Activated naive CD8-positive, alpha-beta T cell treated with anti-CD3 and anti-CD28 coated beads, Interleukin-2, amount 10 ng/mL, durations not matched to agents 7 days and 5 days (primary cell): ENCODE measurements around the gene EPN2. TPM values are rescaled to one million over a fixed set of nuclear protein-coding genes. Genes with fewer than 3 reads are reported as not detected.

Source experiments
- ATAC-seq: fragments of 150-1000 bp; cut with Tn5 transposase; one replicate; pipeline ENCODE4 v1.10.0; 2021; ENCODE audit warnings: low read depth, moderate library complexity
- POLR2A ChIA-PET: fragments of 350-600 bp; sonication (Branson Sonifier 250); formaldehyde crosslinking; loops from one replicate; lab custom pipeline; 2021; ENCODE audit warnings: antibody characterized with exemption; lab: Charles Lee
- DNase-seq: peaks from one replicate; pipeline ENCODE4 v3.0.0; 2021
- H3K27ac Mint-ChIP-seq: one replicate; pipeline ENCODE4 v1.8.0; 2022; ENCODE audit warnings: mild to moderate bottlenecking, mixed read lengths
- H3K27me3 Mint-ChIP-seq: one replicate; pipeline ENCODE4 v1.8.0; 2022; ENCODE audit warnings: mild to moderate bottlenecking, moderate library complexity, mixed read lengths
- H3K36me3 Mint-ChIP-seq: one replicate; pipeline ENCODE4 v1.8.0; 2021; ENCODE audit warnings: mild to moderate bottlenecking, mixed read lengths
- H3K4me1 Mint-ChIP-seq: one replicate; pipeline ENCODE4 v1.8.0; 2021; ENCODE audit warnings: mixed read lengths
- H3K4me3 Mint-ChIP-seq: one replicate; pipeline ENCODE4 v1.8.0; 2022; ENCODE audit warnings: mild to moderate bottlenecking, moderate library complexity, mixed read lengths
- H3K9me3 Mint-ChIP-seq: one replicate; pipeline ENCODE4 v1.8.0; 2021; ENCODE audit warnings: mixed read lengths
- total RNA-seq, 2 experiments: library from RNA; stranded (reverse); gene quantifications; one replicate each; pipeline ENCODE4 v1.2.3, GENCODE V29; 2021

EPN2 gene
- total RNA-seq, 2 experiments from 2014 or later: 7.1 to 7.5 TPM

DNA sequence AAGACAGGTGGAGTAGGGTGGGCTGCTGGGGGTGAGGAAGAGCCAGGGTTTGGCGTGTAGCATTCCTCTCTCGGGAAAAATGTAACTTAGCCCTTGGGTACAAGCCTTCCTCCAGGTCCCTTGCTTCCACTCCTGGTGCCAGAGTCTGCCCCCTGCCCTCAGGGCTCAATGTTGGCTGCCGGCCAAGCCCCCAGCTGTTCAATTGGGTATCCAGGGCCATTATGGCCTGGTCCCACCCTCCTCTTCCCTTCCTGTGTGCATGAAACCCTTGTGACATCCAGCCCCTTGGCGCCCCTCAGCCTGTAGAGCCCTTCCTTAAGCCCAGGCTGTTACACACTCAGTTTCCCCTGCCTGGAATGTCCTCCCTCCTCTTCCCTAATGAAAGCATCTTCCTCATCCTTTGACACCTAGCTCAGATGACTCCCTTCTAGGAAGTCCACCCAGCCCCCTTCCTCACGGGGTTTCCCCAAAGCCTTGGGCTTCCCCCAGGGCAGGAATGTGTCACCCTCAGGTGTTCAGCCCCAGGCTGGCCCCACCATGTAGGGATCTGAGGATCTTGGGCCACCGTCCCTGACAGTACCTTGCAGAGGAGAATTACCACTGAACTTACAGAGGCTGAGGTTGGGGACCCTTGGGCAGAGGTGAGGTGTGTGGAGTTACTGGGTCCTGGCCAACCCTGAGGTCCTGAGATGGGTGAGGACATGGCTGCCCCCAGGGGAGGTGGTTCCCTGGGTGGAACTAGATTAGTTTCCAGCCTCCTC lies 95.4 kb downstream of the EPN2 start:
- no peaks in the 10 kb centered on the region for H3K9me3 Mint-ChIP-seq
- ATAC-seq (no peak), DNase-seq (no peak)
- peaks cover 7% of the 10 kb centered on the region for H3K27me3 Mint-ChIP-seq
- H3K27ac Mint-ChIP-seq: no peak overlapping the region
- H3K4me3 Mint-ChIP-seq: no peak overlapping the region
- POLR2A ChIA-PET: no interaction called here
- no peaks in the 10 kb centered on the region for H3K4me1 Mint-ChIP-seq
- H3K36me3 Mint-ChIP-seq: no peaks in the 10 kb centered on the region

DNA sequence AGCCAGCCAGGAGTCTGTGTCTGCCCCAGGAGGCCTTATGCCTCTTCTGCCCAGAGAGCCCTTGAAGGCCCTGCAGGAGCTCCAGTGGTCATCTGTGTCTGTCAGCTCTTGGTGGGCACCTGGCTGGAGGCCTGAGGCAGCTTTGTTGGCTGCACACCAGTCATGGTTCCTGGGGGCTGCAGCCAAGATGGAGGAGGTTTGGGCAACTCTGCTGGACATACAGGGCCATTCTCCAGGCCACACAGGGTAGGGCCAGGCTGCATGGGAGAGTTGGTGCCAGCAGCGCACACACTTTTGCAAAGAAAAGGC lies 95.9 kb downstream of the EPN2 start:
- no peak overlapping the region for H3K4me3 Mint-ChIP-seq
- no peaks in the 10 kb centered on the region for H3K36me3 Mint-ChIP-seq
- H3K27me3 Mint-ChIP-seq: peaks cover 7% of the 10 kb centered on the region
- no peak overlapping the region for H3K27ac Mint-ChIP-seq
- ATAC-seq (no peak), DNase-seq (no peak)
- POLR2A ChIA-PET: interaction anchor here (0.6 kb wide), 1 partner anchor 378 kb away, joined by 3 read pairs; no protein-coding TSS in a partner anchor
- H3K4me1 Mint-ChIP-seq: no peaks in the 10 kb centered on the region
- no peaks in the 10 kb centered on the region for H3K9me3 Mint-ChIP-seq

DNA sequence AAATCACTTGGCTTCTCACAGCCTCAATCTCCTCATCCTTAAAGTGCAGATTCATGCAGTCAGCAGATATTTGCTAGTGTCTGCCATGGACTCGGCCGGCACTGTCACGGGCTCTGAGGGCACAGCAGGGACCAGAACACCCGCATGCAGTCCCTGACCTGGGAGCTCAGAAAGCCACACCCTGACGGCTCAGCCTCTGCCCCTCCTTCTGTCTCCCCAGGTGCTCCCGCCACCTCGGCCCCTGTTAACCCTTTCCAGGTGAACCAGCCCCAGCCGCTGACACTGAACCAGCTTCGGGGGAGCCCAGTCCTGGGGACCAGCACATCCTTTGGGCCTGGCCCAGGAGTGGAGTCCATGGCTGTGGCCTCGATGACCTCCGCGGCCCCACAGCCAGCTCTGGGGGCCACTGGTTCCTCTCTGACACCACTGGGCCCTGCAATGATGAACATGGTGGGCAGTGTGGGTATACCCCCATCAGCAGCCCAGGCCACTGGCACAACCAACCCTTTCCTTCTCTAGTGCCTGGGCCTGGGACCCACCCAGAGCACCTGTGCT lies 96.6 kb downstream of the EPN2 start:
- no peak for DNase-seq
- ATAC-seq: no peak
- POLR2A ChIA-PET: interaction anchor here (0.6 kb wide), 1 partner anchor 377 kb away, joined by 3 read pairs; no protein-coding TSS in a partner anchor
- Mint-ChIP-seq H3K9me3 (no peaks in the 10 kb centered on the region), H3K36me3 (no peaks in the 10 kb centered on the region), H3K4me3 (no peak overlapping the region), H3K4me1 (no peaks in the 10 kb centered on the region), H3K27ac (no peak overlapping the region), H3K27me3 (peaks cover 10% of the 10 kb centered on the region)

DNA sequence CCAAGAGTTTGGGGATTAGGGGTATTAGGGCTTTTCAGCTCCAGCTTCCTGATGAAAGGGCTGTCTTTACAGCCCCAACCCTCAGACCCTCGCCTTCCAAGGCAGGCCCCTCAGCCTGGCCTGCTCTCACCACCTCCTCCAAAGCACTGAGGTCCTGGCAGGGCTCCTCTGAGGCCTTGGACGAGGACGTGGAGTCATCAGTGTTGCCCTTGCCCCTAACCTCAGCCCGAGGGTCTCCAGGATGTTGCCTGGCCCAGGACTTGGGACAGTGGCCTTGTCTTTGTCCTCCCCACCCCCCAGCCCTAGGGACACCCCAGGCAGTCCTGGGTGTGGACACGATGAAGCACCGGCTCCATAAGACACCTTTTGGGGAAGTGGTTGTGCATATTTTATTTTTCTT lies 97.2 kb downstream of the EPN2 start:
- ATAC-seq (no peak), DNase-seq (no peak)
- H3K27ac Mint-ChIP-seq: no peak overlapping the region
- no peaks in the 10 kb centered on the region for H3K36me3 Mint-ChIP-seq
- peaks cover 15% of the 10 kb centered on the region for H3K27me3 Mint-ChIP-seq
- H3K4me1 Mint-ChIP-seq: no peaks in the 10 kb centered on the region
- POLR2A ChIA-PET: no interaction called here
- H3K4me3 Mint-ChIP-seq: no peak overlapping the region
- H3K9me3 Mint-ChIP-seq: no peaks in the 10 kb centered on the region

DNA sequence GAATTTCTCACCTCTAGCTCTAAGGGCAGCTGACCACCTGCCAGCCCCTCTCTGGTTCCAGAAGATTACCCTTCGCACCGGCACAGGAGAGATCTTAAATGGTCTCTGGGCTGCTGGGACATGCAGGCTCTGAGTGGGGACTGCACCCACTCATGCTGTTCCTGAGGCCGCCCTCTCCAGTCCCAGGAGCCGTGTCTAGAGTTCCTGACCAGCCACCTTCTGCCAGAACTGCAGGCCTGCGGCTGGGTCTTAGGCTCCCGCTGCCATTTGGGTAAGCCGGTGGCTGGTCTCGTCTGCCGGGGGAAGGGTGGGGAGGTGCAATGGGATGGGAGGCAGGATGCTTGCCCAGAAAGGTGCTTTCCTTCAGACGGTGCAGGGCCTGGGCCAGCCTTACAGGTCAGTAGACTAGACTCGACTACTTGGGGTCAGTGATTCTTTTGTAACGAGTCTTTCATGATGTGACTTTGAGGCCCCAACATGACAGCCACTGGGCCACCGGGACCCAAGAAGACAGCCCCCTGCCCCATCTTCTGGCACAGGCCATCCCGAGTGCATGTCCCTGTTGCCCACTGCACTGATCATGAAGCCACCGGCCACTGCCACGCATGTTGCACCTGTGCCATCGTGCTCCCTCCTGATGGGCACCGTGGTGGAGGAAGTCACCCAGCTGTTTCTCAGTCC lies 98.9 kb downstream of the EPN2 start:
- Mint-ChIP-seq H3K4me3 (no peak overlapping the region), H3K4me1 (no peaks in the 10 kb centered on the region), H3K9me3 (no peaks in the 10 kb centered on the region), H3K27me3 (peaks cover 19% of the 10 kb centered on the region), H3K36me3 (no peaks in the 10 kb centered on the region), H3K27ac (no peak overlapping the region)
- DNase-seq (no peak), ATAC-seq (no peak)
- POLR2A ChIA-PET: no interaction called here

DNA sequence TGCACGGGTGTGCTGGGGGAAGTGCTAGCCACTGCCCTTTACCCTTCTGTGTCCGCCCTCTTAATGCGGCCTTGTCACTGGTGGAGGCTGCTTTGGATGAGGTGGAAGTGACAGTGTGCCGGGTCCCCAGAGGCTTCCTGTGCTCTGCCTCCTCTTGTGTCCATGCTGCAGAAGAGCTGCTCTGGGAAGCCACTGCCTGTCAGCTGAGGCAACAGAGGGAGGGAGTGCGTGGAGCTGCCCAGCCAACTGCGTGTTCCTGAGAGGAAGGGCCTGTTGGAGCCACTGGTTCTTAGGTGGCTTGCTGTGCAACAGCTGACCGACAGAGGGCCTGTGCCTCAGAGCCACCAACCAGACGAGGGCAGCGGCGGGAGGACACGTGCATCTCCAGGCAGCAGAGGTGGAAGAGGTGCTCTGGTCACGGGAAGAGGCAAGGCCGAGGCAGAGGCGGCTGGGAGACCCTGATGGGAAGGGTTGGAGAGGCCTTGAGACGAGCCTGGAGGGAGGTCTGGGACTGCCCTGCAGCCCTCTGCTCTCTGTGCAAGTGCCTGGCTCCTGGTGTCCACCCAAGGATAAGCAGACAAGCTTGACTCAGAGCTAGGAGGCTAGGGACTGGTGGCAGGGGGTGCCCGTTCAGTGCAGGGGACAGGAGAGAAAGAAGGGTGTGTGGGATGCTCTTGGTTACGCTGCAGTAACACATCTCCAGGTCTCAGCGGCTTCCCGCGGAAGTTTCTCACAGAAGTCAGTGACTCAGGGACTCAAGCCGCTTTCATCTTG lies 100.0 kb downstream of the EPN2 start:
- no peaks in the 10 kb centered on the region for H3K9me3 Mint-ChIP-seq
- no peaks in the 10 kb centered on the region for H3K4me1 Mint-ChIP-seq
- DNase-seq (no peak), ATAC-seq (no peak)
- peaks cover 23% of the 10 kb centered on the region for H3K27me3 Mint-ChIP-seq
- H3K36me3 Mint-ChIP-seq: no peaks in the 10 kb centered on the region
- peak overlapping the region; percentile 67 for H3K27ac Mint-ChIP-seq
- POLR2A ChIA-PET: no interaction called here
- no peak overlapping the region for H3K4me3 Mint-ChIP-seq

DNA sequence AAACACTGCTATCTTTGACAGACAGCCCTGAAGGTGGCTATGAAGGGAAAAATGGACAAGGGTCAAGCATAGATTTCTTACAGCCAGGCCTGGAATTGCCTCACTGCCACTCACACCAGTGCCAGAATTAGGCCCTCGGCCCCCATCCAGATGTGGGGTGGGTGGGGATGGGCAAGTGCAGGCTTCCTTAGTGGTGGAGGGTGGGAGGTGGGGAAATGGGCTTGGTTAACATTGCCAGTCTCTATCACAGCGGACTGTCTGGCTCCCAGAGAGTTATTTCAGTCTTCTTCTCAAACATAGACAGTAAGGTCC lies 100.5 kb downstream of the EPN2 start:
- no peaks in the 10 kb centered on the region for H3K9me3 Mint-ChIP-seq
- H3K27ac Mint-ChIP-seq: no peak overlapping the region
- POLR2A ChIA-PET: no interaction called here
- no peaks in the 10 kb centered on the region for H3K4me1 Mint-ChIP-seq
- no peaks in the 10 kb centered on the region for H3K36me3 Mint-ChIP-seq
- ATAC-seq (peak; percentile 9), DNase-seq (no peak)
- H3K4me3 Mint-ChIP-seq: no peak overlapping the region
- peaks cover 23% of the 10 kb centered on the region for H3K27me3 Mint-ChIP-seq

DNA sequence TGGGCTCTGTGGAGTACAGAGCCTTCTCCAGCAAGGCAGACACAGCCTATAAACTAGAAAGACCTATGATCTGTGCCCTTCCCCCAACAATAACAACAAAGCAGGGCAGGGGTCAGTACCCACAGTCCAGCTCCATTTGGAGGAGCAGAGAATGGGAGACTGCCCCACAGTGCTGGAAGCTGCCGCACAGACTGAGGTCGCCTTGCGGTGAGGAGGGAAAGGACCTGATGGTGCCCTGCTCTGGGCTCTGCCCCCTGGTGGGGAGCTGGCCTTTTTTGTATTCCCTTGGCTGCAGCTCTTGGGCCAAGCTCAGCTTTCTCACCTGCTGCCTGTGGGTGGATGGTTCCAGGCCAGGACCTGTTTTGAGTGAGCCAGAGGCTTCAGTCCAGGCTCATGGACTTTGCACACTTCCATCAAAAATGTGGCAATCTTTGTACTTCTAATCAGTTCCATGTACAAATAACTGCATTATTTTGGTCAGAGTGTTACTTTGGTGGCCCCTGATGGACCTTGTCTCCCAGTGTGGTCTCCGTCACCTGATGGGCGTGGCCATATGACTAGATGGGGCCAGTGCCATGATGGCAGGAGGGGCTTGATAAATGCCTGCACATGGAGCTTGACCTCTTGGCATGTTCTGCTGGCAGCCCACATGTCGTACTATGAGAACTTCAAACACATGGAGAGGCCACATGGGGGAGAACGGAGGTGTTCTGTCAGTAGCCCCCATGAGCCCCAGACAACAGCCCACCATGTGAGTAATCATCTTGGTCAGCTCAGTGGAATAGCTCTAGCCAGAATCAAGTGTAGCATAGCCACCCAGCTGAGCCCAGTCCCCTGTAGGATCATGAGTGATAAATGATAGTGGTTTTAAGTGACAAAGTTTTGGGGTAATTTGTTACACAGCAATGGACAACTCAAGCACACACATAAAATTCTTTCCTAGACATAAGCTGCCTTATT lies 101.1 kb downstream of the EPN2 start:
- peaks cover 23% of the 10 kb centered on the region for H3K27me3 Mint-ChIP-seq
- ATAC-seq (peak; percentile 80), DNase-seq (peak; percentile 61)
- no peak overlapping the region for H3K4me3 Mint-ChIP-seq
- no peaks in the 10 kb centered on the region for H3K4me1 Mint-ChIP-seq
- no peaks in the 10 kb centered on the region for H3K9me3 Mint-ChIP-seq
- POLR2A ChIA-PET: no interaction called here
- H3K27ac Mint-ChIP-seq: no peak overlapping the region
- H3K36me3 Mint-ChIP-seq: no peaks in the 10 kb centered on the region

DNA sequence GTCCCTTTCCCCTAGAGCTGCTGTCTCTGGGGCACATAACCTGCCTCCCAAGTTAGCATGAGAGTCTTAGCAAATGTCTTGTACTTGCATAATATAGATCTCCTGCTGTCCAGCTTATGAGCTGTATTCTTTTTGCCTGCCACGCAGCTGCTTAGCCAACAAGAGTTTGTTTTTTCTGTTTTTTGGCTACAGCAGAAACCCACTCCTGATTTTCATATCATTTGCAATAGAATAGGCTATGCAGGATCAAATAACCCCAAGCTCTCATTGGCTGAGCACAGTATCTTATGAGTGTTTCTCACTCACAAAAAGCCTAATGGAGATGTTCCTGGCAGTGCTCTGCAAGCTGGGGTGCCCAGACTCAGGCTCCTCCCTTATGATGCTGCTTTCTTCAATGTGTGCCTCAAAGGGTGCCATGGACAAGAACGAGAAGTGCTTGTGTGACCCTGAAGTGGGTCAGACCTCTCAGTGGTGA lies 102.2 kb downstream of the EPN2 start:
- H3K4me1 Mint-ChIP-seq: no peaks in the 10 kb centered on the region
- H3K36me3 Mint-ChIP-seq: no peaks in the 10 kb centered on the region
- peaks cover 23% of the 10 kb centered on the region for H3K27me3 Mint-ChIP-seq
- no peak overlapping the region for H3K4me3 Mint-ChIP-seq
- no peak for ATAC-seq
- no peak for DNase-seq
- POLR2A ChIA-PET: interaction anchor here (0.7 kb wide), 1 partner anchor 36 kb away, joined by 3 read pairs; no protein-coding TSS in a partner anchor
- no peak overlapping the region for H3K27ac Mint-ChIP-seq
- no peaks in the 10 kb centered on the region for H3K9me3 Mint-ChIP-seq

DNA sequence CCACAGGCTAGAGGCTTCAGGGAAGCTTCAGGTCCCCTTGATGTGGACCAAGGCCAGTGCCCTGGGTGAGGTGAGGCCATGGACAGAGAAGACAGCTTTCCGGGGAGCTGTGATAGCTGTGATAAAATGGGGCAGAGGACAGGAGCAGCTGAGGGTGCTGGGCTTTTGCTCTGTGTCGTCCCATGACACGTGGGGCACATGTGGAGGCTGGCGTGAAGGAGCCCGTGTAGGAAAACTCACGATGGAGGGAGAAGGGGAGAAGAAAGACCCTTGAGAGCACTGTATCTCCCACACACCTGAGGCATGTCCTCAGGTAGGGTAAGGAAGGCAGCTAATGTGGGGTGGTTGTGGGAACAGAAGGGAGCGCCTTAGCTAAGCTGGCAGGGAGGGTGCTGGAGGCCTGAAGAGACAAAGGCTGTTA lies 104.1 kb downstream of the EPN2 start:
- Mint-ChIP-seq H3K4me1 (no peaks in the 10 kb centered on the region), H3K4me3 (no peak overlapping the region), H3K27ac (no peak overlapping the region), H3K9me3 (no peaks in the 10 kb centered on the region), H3K36me3 (no peaks in the 10 kb centered on the region), H3K27me3 (peaks cover 20% of the 10 kb centered on the region)
- POLR2A ChIA-PET: no interaction called here
- DNase-seq (no peak), ATAC-seq (no peak)

DNA sequence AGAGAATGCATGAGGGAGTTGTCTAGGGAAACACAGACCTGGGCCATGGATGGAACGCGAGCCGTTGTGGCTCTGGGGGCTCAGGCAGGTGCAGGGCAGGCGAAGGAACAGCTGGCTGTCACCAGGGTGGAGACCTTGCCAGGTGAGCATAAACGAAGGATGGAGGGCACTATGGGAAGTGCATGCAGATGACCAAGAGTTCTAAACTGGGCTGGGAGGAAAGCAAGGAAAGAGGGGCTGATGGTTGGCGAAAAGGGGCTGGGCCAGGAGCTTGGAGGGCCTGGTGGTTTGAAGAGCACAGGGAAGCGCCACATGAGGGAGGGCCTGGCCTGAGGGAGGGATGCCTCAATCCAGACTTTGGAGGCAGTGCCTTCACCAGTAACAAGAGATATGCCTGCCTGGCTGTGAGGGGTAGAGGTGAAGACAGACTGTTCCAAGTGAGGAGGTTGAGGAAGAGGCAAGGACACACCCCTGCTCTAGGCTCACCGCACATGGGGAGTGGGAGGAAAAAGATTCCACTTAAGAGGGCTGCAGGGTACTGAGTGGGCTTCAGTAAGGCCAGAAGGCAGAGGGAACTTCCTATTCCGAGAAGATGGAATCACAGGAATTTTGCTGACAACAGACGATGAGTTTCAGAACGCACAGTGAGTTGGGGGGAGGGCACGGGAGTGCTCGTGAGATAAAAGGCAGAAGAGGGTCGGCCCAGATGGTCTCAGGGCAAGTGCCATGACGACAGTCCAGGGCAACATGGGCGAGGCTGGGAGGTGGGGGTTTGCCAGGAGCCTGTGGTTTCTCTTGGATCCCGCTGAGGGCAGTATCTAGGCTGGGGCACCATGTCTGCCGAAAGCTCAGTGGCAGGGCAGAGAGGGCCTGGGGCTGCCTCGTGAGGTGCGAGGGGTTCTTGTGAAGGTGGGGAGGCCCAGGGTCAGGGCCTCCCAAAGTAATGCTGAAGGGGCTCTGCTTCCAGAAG lies 104.8 kb downstream of the EPN2 start:
- ATAC-seq: no peak
- no peak for DNase-seq
- Mint-ChIP-seq H3K9me3 (no peaks in the 10 kb centered on the region), H3K4me1 (no peaks in the 10 kb centered on the region), H3K4me3 (no peak overlapping the region), H3K36me3 (no peaks in the 10 kb centered on the region), H3K27ac (no peak overlapping the region), H3K27me3 (peaks cover 20% of the 10 kb centered on the region)
- POLR2A ChIA-PET: no interaction called here
